Endothelial cell of umbilical vein (primary cell): ENCODE data around the gene TTC17. TPM values are rescaled to one million over a fixed set of nuclear protein-coding genes. Genes with fewer than 3 reads are reported as not detected.

Source experiments
- BruUV-seq: library from RNA; stranded (reverse); fragments of 400-500 nt; replicated peaks from 2 replicates; lab custom pipeline; 2021; lab: Mats Ljungman, UMichigan
- CTCF ChIA-PET: fragments of 300-600, 350-600 bp; sonication (Branson Sonifier 250); formaldehyde crosslinking; loops from one replicate; lab custom pipeline; 2021; ENCODE audit warnings: antibody characterized with exemption, inconsistent platforms; lab: Charles Lee
- POLR2A ChIA-PET: fragments of 300-600, 350-600 bp; sonication (Branson Sonifier 250); formaldehyde crosslinking; loops from one replicate; lab custom pipeline; 2021; ENCODE audit warnings: antibody characterized with exemption, inconsistent platforms; lab: Charles Lee
- DNase-seq: peaks from one replicate; pipeline ENCODE4 v3.0.0-alpha.2; 2011; ENCODE audit warnings: low read depth, low spot score
- FAIRE-seq: peaks from 2 replicates; lab custom pipeline; 2011; peaks lifted over from hg19 to GRCh38; lab: Jason Lieb, UNC
- H2AFZ ChIP-seq: 2 replicates; pipeline ENCODE4 v1.6.0; 2012; ENCODE audit warnings: low read depth, low read length, control low read depth, inconsistent platforms
- H3K27ac ChIP-seq: 2 replicates; pipeline ENCODE4 v1.5.1; 2011; ENCODE audit warnings: low read depth, mild to moderate bottlenecking, control low read depth, low read length, moderate library complexity; ENCODE audit not compliant: insufficient read depth
- H3K27me3 ChIP-seq, 2 experiments: 2 replicates each; pipeline versions ENCODE4 v1.6.0 to v1.6.1; 2011; ENCODE audit warnings: low read length in 2 of 2, mixed read lengths in 1 of 2; ENCODE audit not compliant: control insufficient read depth in 2 of 2, insufficient read depth in 2 of 2
- H3K36me3 ChIP-seq, 2 experiments: 2 replicates in 1 of 2; 3 replicates in 1 of 2; pipeline ENCODE4 v1.5.1; 2011; ENCODE audit warnings: low read length in 2 of 2, mild to moderate bottlenecking in 1 of 2, moderate library complexity in 1 of 2; ENCODE audit not compliant: control insufficient read depth in 2 of 2, insufficient read depth in 2 of 2; ENCODE audit errors: extremely low read depth in 1 of 2
- H3K4me1 ChIP-seq: 3 replicates; pipeline ENCODE4 v1.5.1; 2011; ENCODE audit warnings: mild to moderate bottlenecking, low read length; ENCODE audit not compliant: control insufficient read depth, insufficient read depth; ENCODE audit errors: extremely low read depth
- H3K4me2 ChIP-seq: 2 replicates; pipeline ENCODE4 v1.6.1; 2011; ENCODE audit warnings: low read length, control low read depth, mixed read lengths; ENCODE audit not compliant: insufficient read depth
- H3K4me3 ChIP-seq, 3 experiments: fragments of 200-600 bp in 1 of 3; sonication (generic), shearing (Covaris generic) in 1 of 3; replicated peaks in 1 of 3; 2 replicates each; pipeline ENCODE4 v1.5.1; 2011 to 2016; ENCODE audit warnings: control low read depth in 3 of 3, low read length in 3 of 3, mild to moderate bottlenecking in 2 of 3, inconsistent platforms in 1 of 3, low read depth in 1 of 3, moderate library complexity in 1 of 3; ENCODE audit not compliant: insufficient read depth in 1 of 3
- H3K79me2 ChIP-seq: 2 replicates; pipeline ENCODE4 v1.6.0; 2012; ENCODE audit warnings: low read length, inconsistent platforms; ENCODE audit not compliant: control insufficient read depth, insufficient read depth
- H3K9ac ChIP-seq: replicated peaks from 2 replicates; pipeline ENCODE3; 2011; ENCODE audit warnings: low read length, control low read depth; ENCODE audit not compliant: insufficient read depth; ENCODE audit errors: extremely low read depth
- H3K9me1 ChIP-seq: replicated peaks from 3 replicates; pipeline ENCODE4 v1.6.0; 2011; ENCODE audit warnings: mild to moderate bottlenecking, low read length; ENCODE audit not compliant: control insufficient read depth, insufficient read depth; ENCODE audit errors: extremely low read depth
- H3K9me3 ChIP-seq: replicated peaks from 2 replicates; pipeline ENCODE4 v1.5.1; 2012; ENCODE audit warnings: low read length, inconsistent platforms; ENCODE audit not compliant: control insufficient read depth, insufficient read depth
- H4K20me1 ChIP-seq: replicated peaks from 2 replicates; pipeline ENCODE3; 2011; ENCODE audit warnings: mild to moderate bottlenecking, low read length; ENCODE audit not compliant: control insufficient read depth, insufficient read depth; ENCODE audit errors: extremely low read depth
- EZH2 ChIP-seq: IDR thresholded peaks from 2 replicates; pipeline ENCODE4 v1.6.1; 2012; ENCODE audit warnings: borderline replicate concordance, low read depth, mild to moderate bottlenecking, moderate library complexity, low read length, inconsistent platforms; ENCODE audit not compliant: severe bottlenecking
- FOS ChIP-seq: IDR thresholded peaks from 2 replicates; pipeline ENCODE4 v1.6.1; 2011; ENCODE audit warnings: mild to moderate bottlenecking, low read length, moderate library complexity, borderline replicate concordance; ENCODE audit not compliant: insufficient read depth
- GATA2 ChIP-seq: IDR thresholded peaks from 2 replicates; pipeline ENCODE4 v1.7.0; 2011; ENCODE audit warnings: low read depth, mild to moderate bottlenecking, moderate library complexity, mixed read lengths, low read length; ENCODE audit not compliant: insufficient read length, insufficient read depth
- JUN ChIP-seq: IDR thresholded peaks from 2 replicates; pipeline ENCODE4 v1.6.1; 2011; ENCODE audit warnings: borderline replicate concordance, low read depth; ENCODE audit not compliant: insufficient read length, insufficient read depth
- MYC ChIP-seq: IDR thresholded peaks from one replicate; pipeline ENCODE4 v1.6.1; 2011; ENCODE audit warnings: mild to moderate bottlenecking, low read depth, low read length
- POLR2A ChIP-seq: IDR thresholded peaks from 2 replicates; pipeline ENCODE4 v1.6.1; 2012; ENCODE audit warnings: low read depth, mild to moderate bottlenecking, control low read depth, low read length
- POLR2AphosphoS5 ChIP-seq: IDR thresholded peaks from 2 replicates; pipeline ENCODE4 v1.6.1; 2012; ENCODE audit warnings: low read depth, mild to moderate bottlenecking, control low read depth, low read length, moderate library complexity; ENCODE audit not compliant: insufficient read depth
- dilution Hi-C: fragments of 300-500 bp; cut with MboI; formaldehyde crosslinking; loops from one replicate; pipeline ENCODE4 v1.15.0; 2019; ENCODE audit warnings: low sequenced_read_pairs; ENCODE audit not compliant: extremely low pct_ligation_motif_present
- intact Hi-C: fragments of 100-400 bp; cut with micrococcal nuclease; formaldehyde crosslinking; loops from one replicate; pipeline ENCODE4 v1.10.0; 2022
- polyA plus RNA-seq, 4 experiments: library from polyadenylated mRNA; depleted of rRNA in 3 of 4; stranded (reverse) in 3 of 4; unstranded in 1 of 4; fragments of >200 nt; gene quantifications; 2 replicates each; pipeline versions ENCODE4 v1.2.1 to v1.2.3, GENCODE V29; 2011 to 2012; ENCODE audit warnings: missing spikeins in 1 of 4
- total RNA-seq: library from RNA; stranded (reverse); gene quantifications from 2 replicates; pipeline ENCODE4 v1.2.3, GENCODE V29; 2021
- TF ChIP-seq, protein P1 (sequence below): IDR thresholded peaks from 2 replicates; pipeline ENCODE4 v1.6.1; 2011; ENCODE audit not compliant: insufficient read depth, insufficient read length
- TF ChIP-seq, protein P2 (sequence below), 2 donors: IDR thresholded peaks; 1 replicate in 1 of 2; 2 replicates in 1 of 2; pipeline ENCODE4 v1.5.1; 2011; ENCODE audit warnings: low read length in 2 of 2, mild to moderate bottlenecking in 2 of 2, moderate library complexity in 2 of 2, control low read depth in 1 of 2, inconsistent platforms in 1 of 2, low read depth in 1 of 2; ENCODE audit not compliant: insufficient read depth in 1 of 2; ENCODE audit errors: extremely low read depth in 1 of 2

TTC17 gene
- total and polyA plus RNA-seq, 2 donors (not counting 3 experiments of a cell fraction or from before 2014, with no cell fraction given) = 60.7 to 66.8 TPM

DNA sequence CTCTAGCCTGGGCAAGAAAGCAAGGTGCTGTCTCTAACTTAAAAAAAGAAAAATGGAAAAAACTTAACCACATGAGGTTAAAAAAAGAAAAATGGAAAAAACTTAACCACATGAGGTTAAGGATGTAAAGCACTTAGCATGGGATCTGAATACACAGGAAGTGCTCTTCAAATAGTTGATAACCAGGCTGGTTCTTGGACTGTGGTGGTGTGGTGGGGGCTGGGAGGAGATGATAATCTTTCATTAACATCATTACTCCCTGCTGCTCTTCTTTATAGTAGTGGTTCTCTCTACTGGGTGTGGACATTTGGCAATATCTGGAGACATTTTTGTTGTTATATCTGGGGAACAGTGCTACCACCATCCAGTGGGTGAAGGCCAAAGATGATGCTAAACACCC is 88.4 kb downstream of the TTC17 start:
- FAIRE-seq (no peak), DNase-seq (no peak)
- H3K4me2 ChIP-seq = no peak overlapping the region
- ChIA-PET CTCF (no interaction called here), POLR2A (no interaction called here)
- intact Hi-C loops (no loop called here), dilution Hi-C loops (no loop called here)
- H3K4me3 ChIP-seq = no peak overlapping the region
- H3K27ac ChIP-seq = no peak overlapping the region
- H3K36me3 ChIP-seq = peaks cover 13 to 23% of the 10 kb centered on the region in 2 experiments
- TF ChIP-seq MYC = no peak
- no peak for TF ChIP-seq POLR2AphosphoS5
- no peak for TF ChIP-seq GATA2
- no peak for TF ChIP-seq EZH2
- TF ChIP-seq, protein P1, sequence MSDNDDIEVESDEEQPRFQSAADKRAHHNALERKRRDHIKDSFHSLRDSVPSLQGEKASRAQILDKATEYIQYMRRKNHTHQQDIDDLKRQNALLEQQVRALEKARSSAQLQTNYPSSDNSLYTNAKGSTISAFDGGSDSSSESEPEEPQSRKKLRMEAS = no peak
- TF ChIP-seq, protein P2, sequence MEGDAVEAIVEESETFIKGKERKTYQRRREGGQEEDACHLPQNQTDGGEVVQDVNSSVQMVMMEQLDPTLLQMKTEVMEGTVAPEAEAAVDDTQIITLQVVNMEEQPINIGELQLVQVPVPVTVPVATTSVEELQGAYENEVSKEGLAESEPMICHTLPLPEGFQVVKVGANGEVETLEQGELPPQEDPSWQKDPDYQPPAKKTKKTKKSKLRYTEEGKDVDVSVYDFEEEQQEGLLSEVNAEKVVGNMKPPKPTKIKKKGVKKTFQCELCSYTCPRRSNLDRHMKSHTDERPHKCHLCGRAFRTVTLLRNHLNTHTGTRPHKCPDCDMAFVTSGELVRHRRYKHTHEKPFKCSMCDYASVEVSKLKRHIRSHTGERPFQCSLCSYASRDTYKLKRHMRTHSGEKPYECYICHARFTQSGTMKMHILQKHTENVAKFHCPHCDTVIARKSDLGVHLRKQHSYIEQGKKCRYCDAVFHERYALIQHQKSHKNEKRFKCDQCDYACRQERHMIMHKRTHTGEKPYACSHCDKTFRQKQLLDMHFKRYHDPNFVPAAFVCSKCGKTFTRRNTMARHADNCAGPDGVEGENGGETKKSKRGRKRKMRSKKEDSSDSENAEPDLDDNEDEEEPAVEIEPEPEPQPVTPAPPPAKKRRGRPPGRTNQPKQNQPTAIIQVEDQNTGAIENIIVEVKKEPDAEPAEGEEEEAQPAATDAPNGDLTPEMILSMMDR (IDR thresholded peaks at IDR 0.05; ENCODE audit: extremely low read depth in 1 of 2, insufficient read depth in 1 of 2, low read depth in 1 of 2, low read length in 2 of 2) = no peak
- TF ChIP-seq FOS = no peak
- no peak for TF ChIP-seq JUN
- TF ChIP-seq POLR2A = no peak
- no peaks in the 10 kb centered on the region for H3K4me1 ChIP-seq
- no peak overlapping the region for H3K9ac ChIP-seq
- no peaks in the 10 kb centered on the region for H3K27me3 ChIP-seq
- H3K9me1 ChIP-seq = no peaks in the 10 kb centered on the region
- no peak overlapping the region for H2AFZ ChIP-seq
- no peaks in the 10 kb centered on the region for H3K79me2 ChIP-seq
- H3K9me3 ChIP-seq = no peaks in the 10 kb centered on the region
- BruUV-seq = no TSS peak
- no peaks in the 10 kb centered on the region for H4K20me1 ChIP-seq
